GM19452 (cell line): ENCODE data around the gene SEC16A.
A peak's percentile ranks its signal among the peaks of the same experiment; 100 is the strongest.

ENCODE experiments used
- ATAC-seq: cut with Tn5 transposase; IDR thresholded peaks from one replicate; pipeline ENCODE4 v1.9.1; 2021; ENCODE audit not compliant: unreplicated experiment

Gene SEC16A

GRCh38 chr9:136403538-136403914 is 79.3 kb downstream of the SEC16A start:
- peak; percentile 41 for ATAC-seq

- ATAC-seq = no peak
Observed at GRCh38 chr9:136402067-136402466, 80.8 kb downstream of the SEC16A start.

- ATAC-seq = no peak
Observed at GRCh38 chr9:136401173-136401922, 81.5 kb downstream of the SEC16A start.

- ATAC-seq = peak; percentile 68
Observed at GRCh38 chr9:136400038-136400834, 82.6 kb downstream of the SEC16A start, which contains the start of gene SNAPC4. Gene SNAPC4 (minus strand): TSS chr9:136400170. CDS start chr9:136398428, 1,742 bp downstream.

- ATAC-seq = no peak
Observed at GRCh38 chr9:136399176-136400037, 83.4 kb downstream of the SEC16A start.

- ATAC-seq = no peak
Observed at GRCh38 chr9:136398286-136398685, 84.6 kb downstream of the SEC16A start.

- no peak for ATAC-seq
Observed at GRCh38 chr9:136397643-136398042, 85.2 kb downstream of the SEC16A start.

- ATAC-seq = no peak
Observed at GRCh38 chr9:136396219-136396515, 86.7 kb downstream of the SEC16A start.

- no peak for ATAC-seq
Observed at GRCh38 chr9:136395345-136396218, 87.3 kb downstream of the SEC16A start.

GRCh38 chr9:136395020-136395340 is 87.9 kb downstream of the SEC16A start:
- ATAC-seq = no peak

GRCh38 chr9:136394312-136395019 is 88.4 kb downstream of the SEC16A start:
- ATAC-seq = no peak

- no peak for ATAC-seq
Observed at GRCh38 chr9:136393531-136393930, 89.3 kb downstream of the SEC16A start.

- no peak for ATAC-seq
Observed at GRCh38 chr9:136392538-136393449, 90.0 kb downstream of the SEC16A start.

- no peak for ATAC-seq
Observed at GRCh38 chr9:136391737-136392537, 90.9 kb downstream of the SEC16A start.
